ENCODE results near the gene BPNT1.

GRCh38 chr1:220031287-220031686 is 58.3 kb downstream of the BPNT1 start:
- TF ChIP-seq EZH2 (IDR thresholded peaks at IDR 0.05; ENCODE audit: borderline replicate concordance, insufficient read depth, low read length, poor library complexity, severe bottlenecking), result no peak
- no peak for TF ChIP-seq CTCF (IDR thresholded peaks at IDR 0.05; ENCODE audit: poor library complexity, severe bottlenecking)

All from neural cell (in vitro differentiated cells).